ENCODE results near the gene HOXC6. TPM values are rescaled to one million over a fixed set of nuclear protein-coding genes. Genes with fewer than 3 reads are reported as not detected.

Gene HOXC6
- total RNA-seq, 4 donors from 2014 or later = 0.48 TPM; not detected in 3

DNA sequence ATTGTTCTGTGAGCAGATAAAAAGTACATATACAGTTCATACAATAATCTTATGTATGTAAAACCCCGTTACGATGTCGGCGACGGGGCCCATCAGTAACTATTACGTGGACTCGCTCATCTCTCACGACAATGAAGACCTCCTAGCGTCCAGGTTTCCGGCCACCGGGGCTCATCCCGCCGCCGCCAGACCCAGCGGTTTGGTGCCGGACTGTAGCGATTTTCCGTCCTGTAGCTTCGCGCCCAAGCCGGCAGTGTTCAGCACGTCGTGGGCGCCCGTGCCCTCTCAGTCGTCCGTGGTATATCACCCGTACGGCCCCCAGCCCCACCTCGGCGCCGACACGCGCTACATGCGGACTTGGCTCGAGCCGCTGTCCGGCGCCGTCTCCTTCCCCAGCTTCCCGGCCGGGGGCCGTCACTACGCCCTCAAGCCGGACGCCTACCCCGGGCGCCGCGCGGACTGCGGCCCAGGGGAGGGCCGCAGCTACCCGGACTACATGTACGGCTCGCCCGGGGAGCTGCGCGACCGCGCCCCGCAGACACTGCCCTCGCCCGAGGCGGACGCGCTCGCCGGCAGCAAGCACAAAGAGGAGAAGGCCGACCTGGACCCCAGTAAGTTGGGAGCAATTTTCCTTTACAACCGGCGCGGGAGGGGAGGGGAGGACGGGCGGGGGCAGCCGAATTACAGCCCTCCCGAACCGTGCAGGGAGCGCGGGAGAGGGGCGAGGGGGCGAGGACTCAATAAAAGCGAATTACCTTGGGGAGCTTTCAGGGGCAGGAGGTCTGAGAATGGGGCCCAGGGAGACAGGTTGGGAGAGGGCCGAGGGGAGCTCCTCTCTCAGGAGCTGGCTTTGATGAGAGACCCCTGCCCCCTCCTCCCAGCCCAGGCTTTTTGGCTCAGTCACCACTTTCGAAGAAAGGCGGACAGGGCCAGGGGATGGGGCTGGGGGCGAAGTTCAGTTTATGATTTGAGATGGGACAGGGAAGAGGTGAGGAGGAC is 27.8 kb upstream of the HOXC6 start, which contains the start of gene HOXC9:
Gene HOXC9 (plus strand): TSS at position 46 of the 999 bp plus-strand sequence. CDS start 28 bp downstream, at position 74.
- TF ChIP-seq EP300 (IDR thresholded peaks at IDR 0.05; ENCODE audit: low read depth) (no peak), POLR2A (IDR thresholded peaks at IDR 0.05) (no peak), POLR2AphosphoS5 (IDR thresholded peaks at IDR 0.05) (no peak)
- TF ChIP-seq, protein P1, sequence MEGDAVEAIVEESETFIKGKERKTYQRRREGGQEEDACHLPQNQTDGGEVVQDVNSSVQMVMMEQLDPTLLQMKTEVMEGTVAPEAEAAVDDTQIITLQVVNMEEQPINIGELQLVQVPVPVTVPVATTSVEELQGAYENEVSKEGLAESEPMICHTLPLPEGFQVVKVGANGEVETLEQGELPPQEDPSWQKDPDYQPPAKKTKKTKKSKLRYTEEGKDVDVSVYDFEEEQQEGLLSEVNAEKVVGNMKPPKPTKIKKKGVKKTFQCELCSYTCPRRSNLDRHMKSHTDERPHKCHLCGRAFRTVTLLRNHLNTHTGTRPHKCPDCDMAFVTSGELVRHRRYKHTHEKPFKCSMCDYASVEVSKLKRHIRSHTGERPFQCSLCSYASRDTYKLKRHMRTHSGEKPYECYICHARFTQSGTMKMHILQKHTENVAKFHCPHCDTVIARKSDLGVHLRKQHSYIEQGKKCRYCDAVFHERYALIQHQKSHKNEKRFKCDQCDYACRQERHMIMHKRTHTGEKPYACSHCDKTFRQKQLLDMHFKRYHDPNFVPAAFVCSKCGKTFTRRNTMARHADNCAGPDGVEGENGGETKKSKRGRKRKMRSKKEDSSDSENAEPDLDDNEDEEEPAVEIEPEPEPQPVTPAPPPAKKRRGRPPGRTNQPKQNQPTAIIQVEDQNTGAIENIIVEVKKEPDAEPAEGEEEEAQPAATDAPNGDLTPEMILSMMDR (IDR thresholded peaks at IDR 0.05) = no peak
- Histone ChIP-seq H3K9me3 (no peaks in the 10 kb centered on the region), H3K36me3 (no peaks in the 10 kb centered on the region), H3K27me3 (peaks cover 100% of the 10 kb centered on the region), H3K4me3 (peak within 1 kb of the TSS in 3 of 4 donors; percentile 2 to 25 (median 22)), H3K27ac (peak within 1 kb of the TSS in 1 of 4 donors; percentile 26), H3K4me1 (peaks cover 7 to 23% (median 19%) of the 10 kb centered on the region in 4 donors)
- intact Hi-C loops (cut with DNase I; ENCODE audit: low total_unique reads) = no loop called here
- no peak for DNase-seq
- WGBS, 2 donors (ENCODE audit: low coverage in 1 of 2) = 13% methylated on average over 54 of the region's 87 CpGs; no CpG with 5 or more reads in 1 of the 2 donors
- in situ Hi-C loops (cut with MboI; ENCODE audit: low pct_ligation_motif_present in 1 of 4, low pct_unique_long_range_greater_than_20kb in 1 of 4, low sequenced_read_pairs in 3 of 4) = no loop called here

DNA sequence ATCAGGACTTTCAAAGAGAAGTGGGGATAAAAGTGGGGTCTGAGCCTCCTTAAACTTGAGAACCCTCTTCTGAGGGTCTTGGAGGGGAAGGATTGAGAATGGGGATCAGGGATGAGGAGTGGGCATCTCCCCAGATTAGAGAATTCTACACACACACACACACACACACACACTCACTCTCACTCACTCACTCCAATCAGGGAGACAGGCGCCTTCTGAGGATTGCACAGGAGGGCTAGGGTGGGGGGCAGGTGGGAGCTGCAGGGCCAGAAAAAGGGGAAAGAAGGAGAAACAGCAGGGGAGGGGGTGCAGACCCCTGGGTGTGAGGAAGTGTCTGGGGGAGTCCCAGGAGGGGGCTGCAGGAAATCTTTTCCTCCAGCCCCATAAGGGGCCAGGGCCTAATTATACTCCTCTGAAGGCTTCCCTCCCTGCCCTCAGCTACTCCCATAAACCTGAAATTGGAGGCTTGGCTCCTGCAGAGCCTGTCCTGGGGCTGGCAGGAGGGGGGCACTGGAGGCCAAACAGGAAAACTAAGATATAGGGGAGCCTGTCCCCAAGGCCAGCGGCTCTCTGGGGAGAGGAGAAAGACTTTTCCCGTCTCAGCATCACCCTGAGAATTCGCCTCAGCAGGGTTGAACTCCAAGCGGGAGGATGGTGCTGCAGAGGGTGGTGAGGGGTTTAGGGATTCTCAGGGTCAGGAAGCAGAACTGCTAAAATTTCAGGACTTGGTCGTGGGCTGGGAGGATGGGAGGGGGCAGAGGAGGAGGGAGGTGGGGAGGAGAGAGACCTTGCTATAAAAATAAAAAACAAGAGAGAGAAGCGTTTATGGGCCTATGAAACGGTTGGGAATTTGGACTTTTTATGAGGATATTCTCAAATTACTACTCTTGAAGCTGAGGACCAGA is 26.7 kb upstream of the HOXC6 start:
- Histone ChIP-seq H3K36me3 (no peaks in the 10 kb centered on the region), H3K27ac (no peak overlapping the region), H3K4me3 (no peak overlapping the region), H3K27me3 (peaks cover 100% of the 10 kb centered on the region), H3K4me1 (peaks cover 4 to 22% (median 17%) of the 10 kb centered on the region in 4 donors), H3K9me3 (no peaks in the 10 kb centered on the region)
- no peak for DNase-seq
- TF ChIP-seq, protein P1 (IDR thresholded peaks at IDR 0.05) = no peak
- TF ChIP-seq POLR2A (IDR thresholded peaks at IDR 0.05) (no peak), POLR2AphosphoS5 (IDR thresholded peaks at IDR 0.05) (no peak), EP300 (IDR thresholded peaks at IDR 0.05; ENCODE audit: low read depth) (no peak)
- in situ Hi-C loops (cut with MboI; ENCODE audit: low pct_ligation_motif_present in 1 of 4, low pct_unique_long_range_greater_than_20kb in 1 of 4, low sequenced_read_pairs in 3 of 4) (no loop called here), intact Hi-C loops (cut with DNase I; ENCODE audit: low total_unique reads) (no loop called here)
- WGBS, 2 donors (ENCODE audit: low coverage in 1 of 2) = 14 to 29% methylated on average over 8 of the region's 8 CpGs

GRCh38 chr12:54002278-54002914 is 25.8 kb upstream of the HOXC6 start:
- Histone ChIP-seq H3K36me3 (no peaks in the 10 kb centered on the region), H3K4me3 (no peak overlapping the region), H3K4me1 (peaks cover 4 to 24% (median 17%) of the 10 kb centered on the region in 4 donors), H3K27me3 (peaks cover 100% of the 10 kb centered on the region), H3K27ac (no peak overlapping the region), H3K9me3 (no peaks in the 10 kb centered on the region)
- DNase-seq = no peak
- in situ Hi-C loops (cut with MboI; ENCODE audit: low pct_ligation_motif_present in 1 of 4, low pct_unique_long_range_greater_than_20kb in 1 of 4, low sequenced_read_pairs in 3 of 4) = no loop called here
- TF ChIP-seq EP300 (IDR thresholded peaks at IDR 0.05; ENCODE audit: low read depth) = no peak
- TF ChIP-seq POLR2A (IDR thresholded peaks at IDR 0.05) = no peak
- TF ChIP-seq POLR2AphosphoS5 (IDR thresholded peaks at IDR 0.05) = no peak
- TF ChIP-seq, protein P1 (IDR thresholded peaks at IDR 0.05) = no peak
- WGBS, 2 donors (ENCODE audit: low coverage in 1 of 2) = 58 to 63% methylated on average over 13 to 19 of the region's 19 CpGs
- intact Hi-C loops (cut with DNase I; ENCODE audit: low total_unique reads) = no loop called here
